ENCODE results near the gene CDH12.

Gene CDH12

DNA sequence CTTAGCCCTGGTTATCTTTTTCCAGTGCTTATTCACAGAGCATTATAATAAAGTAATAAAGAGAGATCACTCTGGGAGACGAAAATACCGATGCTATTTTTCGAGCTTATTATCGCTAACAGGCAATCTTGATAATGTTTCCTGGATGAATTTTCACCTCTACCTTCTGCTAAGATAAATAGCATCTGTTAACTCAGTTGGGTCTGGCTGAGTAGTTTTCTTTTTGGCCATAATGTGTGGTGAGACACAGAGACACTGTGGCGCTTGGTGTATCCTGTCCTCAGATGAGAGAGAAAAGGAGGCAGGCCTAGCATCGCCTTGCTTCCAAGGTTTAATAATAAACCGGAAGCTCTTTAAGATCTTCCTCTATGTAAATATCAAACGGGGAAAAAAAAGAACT lies 46.2 kb upstream of the CDH12 start:
- TF ChIP-seq, protein P1, sequence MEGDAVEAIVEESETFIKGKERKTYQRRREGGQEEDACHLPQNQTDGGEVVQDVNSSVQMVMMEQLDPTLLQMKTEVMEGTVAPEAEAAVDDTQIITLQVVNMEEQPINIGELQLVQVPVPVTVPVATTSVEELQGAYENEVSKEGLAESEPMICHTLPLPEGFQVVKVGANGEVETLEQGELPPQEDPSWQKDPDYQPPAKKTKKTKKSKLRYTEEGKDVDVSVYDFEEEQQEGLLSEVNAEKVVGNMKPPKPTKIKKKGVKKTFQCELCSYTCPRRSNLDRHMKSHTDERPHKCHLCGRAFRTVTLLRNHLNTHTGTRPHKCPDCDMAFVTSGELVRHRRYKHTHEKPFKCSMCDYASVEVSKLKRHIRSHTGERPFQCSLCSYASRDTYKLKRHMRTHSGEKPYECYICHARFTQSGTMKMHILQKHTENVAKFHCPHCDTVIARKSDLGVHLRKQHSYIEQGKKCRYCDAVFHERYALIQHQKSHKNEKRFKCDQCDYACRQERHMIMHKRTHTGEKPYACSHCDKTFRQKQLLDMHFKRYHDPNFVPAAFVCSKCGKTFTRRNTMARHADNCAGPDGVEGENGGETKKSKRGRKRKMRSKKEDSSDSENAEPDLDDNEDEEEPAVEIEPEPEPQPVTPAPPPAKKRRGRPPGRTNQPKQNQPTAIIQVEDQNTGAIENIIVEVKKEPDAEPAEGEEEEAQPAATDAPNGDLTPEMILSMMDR (IDR thresholded peaks at IDR 0.05; ENCODE audit: insufficient read depth, low read length, poor library complexity, severe bottlenecking) = no peak
- no peak for TF ChIP-seq EZH2phosphoT487 (conservative IDR thresholded peaks at IDR 0.05; ENCODE audit: low read length)
- no peak overlapping the region for H3K9ac ChIP-seq (ENCODE audit: low read length)
- no peak overlapping the region for H3K4me3 ChIP-seq (ENCODE audit: insufficient read depth, low read length, poor library complexity, severe bottlenecking)
- no peak overlapping the region for H3K27ac ChIP-seq (ENCODE audit: low read depth, low read length)
- no peaks in the 10 kb centered on the region for H3K9me2 ChIP-seq (replicated peaks; ENCODE audit: insufficient read depth, low read length)
- H4K20me1 ChIP-seq (ENCODE audit: low read depth, low read length) = no peaks in the 10 kb centered on the region
- no peaks in the 10 kb centered on the region for H3K36me3 ChIP-seq (ENCODE audit: low read length)
- H3K79me2 ChIP-seq (ENCODE audit: insufficient read depth, low read length) = no peaks in the 10 kb centered on the region
- H3K27me3 ChIP-seq (ENCODE audit: low read length) = no peaks in the 10 kb centered on the region
- H3K9me3 ChIP-seq (ENCODE audit: insufficient read depth, low read length) = peaks cover 11% of the 10 kb centered on the region; the same call in 1 of the 2 replicates
- no peaks in the 10 kb centered on the region for H3F3A ChIP-seq (ENCODE audit: insufficient read depth)
- no peak overlapping the region for H3K4me2 ChIP-seq (ENCODE audit: low read depth, low read length, poor library complexity, severe bottlenecking)
- H2AFZ ChIP-seq (ENCODE audit: low read depth, low read length, severe bottlenecking) = peak overlapping the region; percentile 17

DNA sequence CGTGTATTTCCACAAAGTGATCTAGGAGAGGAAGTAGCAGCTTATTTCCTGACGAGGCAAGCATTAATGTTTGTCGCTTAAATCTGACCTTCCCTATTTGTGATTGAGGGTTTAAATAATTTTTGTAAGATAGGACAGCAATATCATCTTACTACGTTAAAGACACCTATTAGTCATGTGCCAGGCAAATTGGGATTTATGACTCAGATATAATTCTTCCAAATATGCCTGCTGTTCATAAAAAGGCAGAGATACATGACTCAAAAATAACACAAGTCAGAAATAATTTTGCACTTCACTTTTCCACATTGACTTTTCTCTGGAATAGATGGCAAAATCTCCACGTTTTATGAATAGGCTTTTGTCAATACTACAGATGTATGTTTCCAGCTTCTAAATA lies 43.0 kb upstream of the CDH12 start:
- no peaks in the 10 kb centered on the region for H3K36me3 ChIP-seq (ENCODE audit: low read length)

DNA sequence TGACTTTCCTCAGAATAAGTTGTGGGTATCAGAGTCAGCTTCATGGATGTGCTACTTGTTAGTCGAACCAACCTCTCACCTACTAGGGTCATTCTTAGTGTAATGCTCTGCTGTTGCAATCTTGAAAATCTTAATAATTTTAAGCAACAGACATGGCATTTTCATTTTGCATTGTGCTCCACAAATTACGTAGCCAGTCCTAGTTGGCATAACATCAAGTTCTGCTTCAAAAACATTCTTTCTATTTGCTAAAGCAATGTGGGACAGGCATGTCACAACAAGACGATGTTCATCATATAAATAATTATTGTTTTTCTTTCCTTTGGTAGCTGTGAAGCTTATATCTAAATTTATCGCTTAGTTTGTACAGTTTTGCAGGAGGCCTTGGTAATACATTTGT lies 39.3 kb upstream of the CDH12 start:
- Histone ChIP-seq H3K9me3 (ENCODE audit: insufficient read depth, low read length) (no peaks in the 10 kb centered on the region), H3K36me3 (ENCODE audit: low read length) (no peaks in the 10 kb centered on the region), H2AFZ (ENCODE audit: low read depth, low read length, severe bottlenecking) (no peak overlapping the region), H3K27me3 (ENCODE audit: low read length) (no peaks in the 10 kb centered on the region), H3K27ac (ENCODE audit: low read depth, low read length) (no peak overlapping the region), H4K20me1 (ENCODE audit: low read depth, low read length) (no peaks in the 10 kb centered on the region), H3F3A (ENCODE audit: insufficient read depth) (no peaks in the 10 kb centered on the region), H3K9me2 (replicated peaks; ENCODE audit: insufficient read depth, low read length) (no peaks in the 10 kb centered on the region), H3K4me3 (ENCODE audit: insufficient read depth, low read length, poor library complexity, severe bottlenecking) (no peak overlapping the region), H3K4me2 (ENCODE audit: low read depth, low read length, poor library complexity, severe bottlenecking) (no peak overlapping the region), H3K79me2 (ENCODE audit: insufficient read depth, low read length) (no peaks in the 10 kb centered on the region), H3K9ac (ENCODE audit: low read length) (no peak overlapping the region)
- TF ChIP-seq, protein P1 (IDR thresholded peaks at IDR 0.05; ENCODE audit: insufficient read depth, low read length, poor library complexity, severe bottlenecking) = no peak
- no peak for TF ChIP-seq EZH2phosphoT487 (conservative IDR thresholded peaks at IDR 0.05; ENCODE audit: low read length)

More for the DNA sequence above, 43.0 kb upstream of the CDH12 start:
- Histone ChIP-seq H3K9me2 (replicated peaks; ENCODE audit: insufficient read depth, low read length) (no peaks in the 10 kb centered on the region), H2AFZ (ENCODE audit: low read depth, low read length, severe bottlenecking) (no peak overlapping the region), H3K27ac (ENCODE audit: low read depth, low read length) (no peak overlapping the region), H4K20me1 (ENCODE audit: low read depth, low read length) (no peaks in the 10 kb centered on the region), H3K4me3 (ENCODE audit: insufficient read depth, low read length, poor library complexity, severe bottlenecking) (no peak overlapping the region), H3K9ac (ENCODE audit: low read length) (no peak overlapping the region), H3K4me2 (ENCODE audit: low read depth, low read length, poor library complexity, severe bottlenecking) (no peak overlapping the region), H3F3A (ENCODE audit: insufficient read depth) (no peaks in the 10 kb centered on the region), H3K9me3 (ENCODE audit: insufficient read depth, low read length) (peaks cover 5% of the 10 kb centered on the region; the same call in 1 of the 2 replicates), H3K79me2 (ENCODE audit: insufficient read depth, low read length) (no peaks in the 10 kb centered on the region), H3K27me3 (ENCODE audit: low read length) (no peaks in the 10 kb centered on the region)
- TF ChIP-seq, protein P1 (IDR thresholded peaks at IDR 0.05; ENCODE audit: insufficient read depth, low read length, poor library complexity, severe bottlenecking) = no peak
- TF ChIP-seq EZH2phosphoT487 (conservative IDR thresholded peaks at IDR 0.05; ENCODE audit: low read length) = no peak
